SKM-1 (cell line): Measurements from ENCODE around the gene UGT1A10.
"Not testable (repeated sequence)": the region's sequence is repeated elsewhere in the genome, so short reads cannot be mapped to it uniquely, and the experiment has no call there.

Experiments
- DNase-seq: peaks from one replicate; lab custom pipeline; 2025; ENCODE audit not compliant: unreplicated experiment; lab: John Stamatoyannopoulos, UW

The UGT1A10 gene

DNA sequence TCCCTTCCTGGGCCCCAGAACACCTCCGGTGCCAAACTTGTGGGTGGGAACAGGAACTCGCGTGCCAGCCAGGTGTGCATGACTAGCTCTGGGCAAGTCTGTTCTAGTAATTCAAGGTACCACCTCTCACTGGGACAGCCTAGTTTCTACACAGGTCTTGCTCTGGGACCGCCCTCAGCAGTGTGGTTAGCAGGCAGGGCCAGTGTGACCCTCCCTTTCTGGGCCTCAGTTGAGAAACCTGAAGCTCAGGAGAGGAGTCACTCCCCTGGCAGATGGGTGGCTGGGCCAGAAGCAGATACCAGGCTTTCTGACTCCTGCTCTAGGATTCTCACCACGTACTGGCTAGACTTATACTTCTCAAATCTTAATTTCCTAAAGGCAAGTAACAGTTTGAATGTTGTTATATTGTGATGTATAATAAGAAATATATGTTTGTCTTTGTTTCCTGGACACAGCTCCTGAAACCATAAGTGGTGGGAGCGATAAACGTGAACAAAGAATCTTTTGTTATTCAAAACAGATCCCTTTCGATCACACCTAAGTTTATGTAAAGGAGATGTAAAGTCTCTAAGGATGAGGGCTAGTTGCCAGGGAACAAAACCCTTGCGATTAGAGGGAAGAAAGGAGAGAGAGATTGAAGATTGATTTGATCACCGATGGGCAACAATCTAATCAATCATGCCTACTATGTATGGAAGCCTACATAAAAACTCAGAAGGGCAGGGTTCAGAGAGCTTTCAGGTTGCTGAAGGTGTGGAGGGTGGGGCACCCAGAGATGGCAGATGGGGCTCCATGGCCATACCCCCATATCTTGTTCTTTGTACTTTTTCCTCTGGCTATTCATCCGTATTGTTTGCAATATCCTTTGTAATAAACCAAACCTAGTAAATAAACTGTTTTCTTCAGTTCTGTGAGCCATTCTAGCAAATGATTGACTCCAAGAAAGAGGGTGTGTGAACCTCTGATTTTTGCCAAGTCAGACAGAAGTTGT, 55.5 kb downstream of the UGT1A10 start:
- DNase-seq: no peak

GRCh38 chr2:233692648-233693047, 56.4 kb downstream of the UGT1A10 start, which contains the start of gene UGT1A6:
Gene UGT1A6, plus strand, starts transcription at chr2:233692890. Its CDS starts 115 bp downstream, at chr2:233693005.
- no peak for DNase-seq

GRCh38 chr2:233693963-233694362, 57.7 kb downstream of the UGT1A10 start:
- DNase-seq: no peak

DNA sequence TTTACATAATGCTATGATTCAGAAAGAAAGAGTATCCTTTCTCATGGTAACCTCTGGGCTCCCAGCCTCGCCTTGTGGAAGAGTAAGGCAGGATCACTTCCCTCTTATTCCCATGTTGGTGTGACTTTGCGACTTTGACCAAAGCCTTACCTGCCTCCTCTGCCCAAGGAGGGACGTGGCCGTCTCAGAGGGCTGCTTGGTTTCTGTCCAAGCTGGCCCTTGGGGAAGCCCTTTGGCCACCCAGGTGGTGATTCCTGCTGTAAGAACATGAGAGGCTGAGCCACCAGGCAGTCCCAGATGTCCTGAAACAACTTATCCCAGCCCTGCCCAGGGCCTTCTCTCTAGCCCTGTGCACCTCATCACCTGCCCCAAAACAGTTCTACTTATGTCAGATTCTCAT, 62.5 kb downstream of the UGT1A10 start:
- no peak for DNase-seq

- no peak for DNase-seq
Measured at GRCh38 chr2:233699424-233700027, 63.3 kb downstream of the UGT1A10 start.

GRCh38 chr2:233700028-233700635, 63.9 kb downstream of the UGT1A10 start:
- no peak for DNase-seq

DNA sequence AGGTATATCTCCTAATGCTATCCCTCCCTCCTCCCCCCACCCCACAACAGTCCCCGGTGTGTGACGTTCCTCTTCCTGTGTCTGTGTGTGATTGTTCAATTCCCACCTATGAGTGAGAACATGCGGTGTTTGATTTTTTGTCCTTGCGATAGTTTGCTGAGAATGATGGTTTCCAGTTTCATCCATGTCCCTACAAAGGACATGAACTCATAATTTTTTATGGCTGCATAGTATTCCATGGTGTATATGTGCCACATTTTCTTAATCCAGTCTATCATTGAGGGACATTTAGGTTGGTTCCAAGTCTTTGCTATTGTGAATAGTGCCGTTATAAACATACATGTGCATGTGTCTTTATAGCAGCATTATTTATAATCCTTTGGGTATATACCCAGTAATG, 64.6 kb downstream of the UGT1A10 start:
- not testable (repeated sequence) for DNase-seq

- no peak for DNase-seq
Measured at GRCh38 chr2:233702238-233702637, 66.0 kb downstream of the UGT1A10 start.

- DNase-seq: no peak
Measured at GRCh38 chr2:233705911-233706506, 69.8 kb downstream of the UGT1A10 start.

GRCh38 chr2:233706720-233707119, 70.5 kb downstream of the UGT1A10 start:
- DNase-seq: no peak

- no peak for DNase-seq
Measured at GRCh38 chr2:233707940-233708644, 71.8 kb downstream of the UGT1A10 start.

DNA sequence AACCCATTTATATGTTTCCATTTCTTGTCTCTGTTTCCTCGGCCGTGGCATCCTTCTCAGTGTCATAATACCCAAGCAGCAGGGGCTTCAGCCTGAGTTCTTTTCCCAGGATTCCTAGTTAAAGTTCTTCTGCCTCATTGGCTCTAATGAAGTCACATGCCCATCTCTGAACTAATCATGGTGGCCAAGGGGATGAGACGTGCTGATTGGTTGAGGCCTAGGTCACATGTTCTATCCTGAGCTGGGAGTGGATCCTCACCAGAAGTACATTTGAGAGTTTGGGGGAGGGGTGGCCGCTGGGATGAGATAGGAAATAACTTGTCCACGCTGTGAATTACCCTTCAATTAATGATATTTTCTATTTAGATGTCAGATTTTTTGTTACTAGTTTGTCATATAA, 72.7 kb downstream of the UGT1A10 start:
- no peak for DNase-seq

GRCh38 chr2:233711312-233712008, 75.2 kb downstream of the UGT1A10 start:
- DNase-seq: peak; percentile 24

DNA sequence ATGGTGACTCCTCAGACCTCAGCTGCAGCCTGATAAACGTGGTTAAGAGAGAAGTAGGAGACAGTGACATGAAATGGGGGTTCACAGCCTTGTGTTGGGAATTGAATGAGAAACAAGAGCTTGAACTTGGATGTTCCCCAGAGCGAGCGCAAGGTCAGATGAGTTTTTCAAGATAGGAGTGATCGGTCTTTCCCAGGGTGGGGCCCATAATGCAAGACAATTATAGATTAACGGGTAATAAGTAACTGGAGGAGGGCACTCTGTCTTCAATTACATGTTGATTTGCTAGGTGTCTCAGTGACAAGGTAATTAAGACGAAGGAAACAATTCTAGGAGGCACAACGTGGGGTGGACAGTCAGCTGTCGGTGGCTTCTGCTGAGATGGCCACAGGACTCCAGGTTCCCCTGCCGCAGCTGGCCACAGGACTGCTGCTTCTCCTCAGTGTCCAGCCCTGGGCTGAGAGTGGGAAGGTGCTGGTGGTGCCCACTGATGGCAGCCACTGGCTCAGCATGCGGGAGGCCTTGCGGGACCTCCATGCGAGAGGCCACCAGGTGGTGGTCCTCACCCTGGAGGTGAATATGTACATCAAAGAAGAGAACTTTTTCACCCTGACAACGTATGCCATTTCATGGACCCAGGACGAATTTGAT, 76.5 kb downstream of the UGT1A10 start, which contains the start of gene UGT1A5:
UGT1A5 (plus strand) TSS at position 297 of the 651 bp plus-strand sequence; CDS start at position 382, 85 bp downstream.
- no peak for DNase-seq

DNA sequence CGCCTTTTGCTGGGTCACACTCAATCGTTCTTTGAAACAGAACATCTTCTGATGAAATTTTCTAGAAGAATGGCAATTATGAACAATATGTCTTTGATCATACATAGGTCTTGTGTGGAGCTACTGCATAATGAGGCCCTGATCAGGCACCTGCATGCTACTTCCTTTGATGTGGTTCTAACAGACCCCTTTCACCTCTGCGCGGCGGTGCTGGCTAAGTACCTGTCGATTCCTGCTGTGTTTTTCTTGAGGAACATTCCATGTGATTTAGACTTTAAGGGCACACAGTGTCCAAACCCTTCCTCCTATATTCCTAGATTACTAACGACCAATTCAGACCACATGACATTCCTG, 77.0 kb downstream of the UGT1A10 start:
- no peak for DNase-seq

DNA sequence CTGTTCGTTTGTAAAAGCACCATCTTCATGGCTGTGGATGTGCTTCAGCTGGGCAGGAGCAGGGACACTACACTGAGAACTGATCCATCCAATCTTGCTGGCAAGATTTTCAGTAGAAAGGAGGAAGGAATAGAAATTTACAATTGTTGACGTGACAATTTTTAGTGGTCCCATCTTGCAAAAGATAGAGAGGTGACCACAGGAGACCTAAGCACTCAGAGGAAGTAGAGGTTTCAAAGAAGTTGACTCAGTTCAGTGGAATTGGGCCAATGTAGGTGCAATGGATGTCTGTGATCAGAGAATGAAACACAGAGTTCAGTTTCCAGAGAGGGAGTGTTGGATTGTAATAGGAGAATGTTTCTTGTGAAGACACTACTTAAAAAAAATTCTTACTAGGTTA, 77.9 kb downstream of the UGT1A10 start:
- no peak for DNase-seq

GRCh38 chr2:233718552-233718951, 82.3 kb downstream of the UGT1A10 start, which contains the start of gene UGT1A4:
Gene UGT1A4, plus strand, starts transcription at chr2:233718736. Its CDS starts 85 bp downstream, at chr2:233718821.
- DNase-seq: no peak

DNA sequence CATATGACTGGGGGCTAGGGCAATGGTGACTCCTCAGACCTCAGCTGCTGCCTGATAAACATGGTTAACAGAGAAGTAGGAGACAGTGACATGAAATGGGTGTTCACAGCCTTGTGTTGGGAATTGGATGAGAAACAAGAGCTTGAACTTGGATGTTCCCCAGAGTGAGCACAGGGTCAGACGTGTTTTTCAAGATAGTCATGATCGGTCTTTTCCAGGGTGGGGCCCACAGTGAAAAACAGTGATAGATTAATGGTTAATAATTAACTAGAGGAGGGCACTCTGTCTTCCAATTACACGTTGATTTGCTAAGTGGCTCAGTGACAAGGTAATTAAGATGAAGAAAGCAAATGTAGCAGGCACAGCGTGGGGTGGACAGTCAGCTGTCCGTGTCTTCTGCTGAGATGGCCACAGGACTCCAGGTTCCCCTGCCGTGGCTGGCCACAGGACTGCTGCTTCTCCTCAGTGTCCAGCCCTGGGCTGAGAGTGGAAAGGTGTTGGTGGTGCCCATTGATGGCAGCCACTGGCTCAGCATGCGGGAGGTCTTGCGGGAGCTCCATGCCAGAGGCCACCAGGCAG, 92.6 kb downstream of the UGT1A10 start, which contains the start of gene UGT1A3:
UGT1A3 (plus strand) TSS at position 320 of the 579 bp plus-strand sequence; CDS start at position 405, 85 bp downstream.
- DNase-seq: no peak
